Activated B cell treated with CpG ODN at 0.5 μM for 24 hours (primary cell): ENCODE results near the gene RELL1. TPM values are rescaled to one million over a fixed set of nuclear protein-coding genes. Genes with fewer than 3 reads are reported as not detected.

Source experiments
- ATAC-seq: fragments of 200-7000 bp; cut with Tn5 transposase; one replicate; pipeline ENCODE4 v1.10.0; 2021; ENCODE audit warnings: low read depth, mild to moderate bottlenecking, moderate library complexity
- CTCF ChIA-PET: fragments of 350-600 bp; sonication (Branson Sonifier 250); formaldehyde crosslinking; loops from one replicate; lab custom pipeline; 2021; ENCODE audit warnings: antibody characterized with exemption; lab: Charles Lee
- POLR2A ChIA-PET: fragments of 350-600 bp; sonication (Branson Sonifier 250); formaldehyde crosslinking; loops from one replicate; lab custom pipeline; 2021; ENCODE audit warnings: antibody characterized with exemption; lab: Charles Lee
- DNase-seq: peaks from one replicate; pipeline ENCODE4 v3.0.0; 2022
- H3K27ac Mint-ChIP-seq: one replicate; pipeline ENCODE4 v1.8.0; 2020; ENCODE audit warnings: mixed read lengths
- H3K27me3 Mint-ChIP-seq: one replicate; pipeline ENCODE4 v1.8.0; 2021; ENCODE audit warnings: mixed read lengths
- H3K36me3 Mint-ChIP-seq: one replicate; pipeline ENCODE4 v1.8.0; 2021; ENCODE audit warnings: low read depth, mixed read lengths
- H3K4me1 Mint-ChIP-seq: one replicate; pipeline ENCODE4 v1.8.0; 2021; ENCODE audit warnings: mixed read lengths
- H3K4me3 Mint-ChIP-seq: one replicate; pipeline ENCODE4 v1.8.0; 2020; ENCODE audit warnings: mild to moderate bottlenecking, mixed read lengths
- H3K9me3 Mint-ChIP-seq: one replicate; pipeline ENCODE4 v1.8.0; 2020; ENCODE audit warnings: mixed read lengths
- CTCF ChIP-seq: fragments of 200-600 bp; IDR thresholded peaks from one replicate; pipeline ENCODE4 v1.8.0; 2022; ENCODE audit warnings: antibody characterized with exemption, mild to moderate bottlenecking
- intact Hi-C: fragments of 100-400 bp; cut with micrococcal nuclease; formaldehyde crosslinking; loops from one replicate; pipeline ENCODE4 v1.15.1; 2024
- total RNA-seq: library from RNA; stranded (reverse); gene quantifications from 2 replicates; pipeline ENCODE4 v1.2.3, GENCODE V29; 2022

The RELL1 gene
- total RNA-seq, 1 donor from 2014 or later, result 0.71 TPM

GRCh38 chr4:37601531-37601930, 84.6 kb downstream of the RELL1 start:
- TF ChIP-seq CTCF, result no peak
- Mint-ChIP-seq H3K9me3 (no peaks in the 10 kb centered on the region), H3K36me3 (no peaks in the 10 kb centered on the region), H3K4me3 (no peak overlapping the region), H3K27ac (no peak overlapping the region), H3K27me3 (peaks cover 2% of the 10 kb centered on the region), H3K4me1 (peaks cover 3% of the 10 kb centered on the region)
- POLR2A ChIA-PET, result interaction anchor here (0.7 kb wide), 1 partner anchor 114 kb away, joined by 7 read pairs; no protein-coding TSS in a partner anchor
- intact Hi-C loops, result loop anchor here (5.0 kb wide), 1 partner anchor 1131 kb away; no protein-coding TSS in a partner anchor
- no peak for DNase-seq
- ATAC-seq, result no peak
- CTCF ChIA-PET, result interaction anchor here (1.3 to 3.2 kb wide), 5 partner anchors 179 to 434 kb away, joined by 4 to 19 read pairs (median 7); no protein-coding TSS in a partner anchor

GRCh38 chr4:37599092-37599790, 86.9 kb downstream of the RELL1 start:
- H3K27ac Mint-ChIP-seq, result no peak overlapping the region
- H3K27me3 Mint-ChIP-seq, result peaks cover 2% of the 10 kb centered on the region
- CTCF ChIA-PET, result interaction anchor here (1.3 kb wide), 1 partner anchor 195 kb away, joined by 3 read pairs; no protein-coding TSS in a partner anchor

GRCh38 chr4:37597034-37597433, 89.1 kb downstream of the RELL1 start:
- no peak overlapping the region for H3K27ac Mint-ChIP-seq
- CTCF ChIA-PET, result no interaction called here
- intact Hi-C loops, result no loop called here
- no peaks in the 10 kb centered on the region for H3K9me3 Mint-ChIP-seq
- no peak for TF ChIP-seq CTCF
- H3K4me3 Mint-ChIP-seq, result no peak overlapping the region
- no peak for ATAC-seq
- POLR2A ChIA-PET, result no interaction called here
- no peak for DNase-seq
- H3K4me1 Mint-ChIP-seq, result no peaks in the 10 kb centered on the region
- H3K27me3 Mint-ChIP-seq, result no peaks in the 10 kb centered on the region
- H3K36me3 Mint-ChIP-seq, result no peaks in the 10 kb centered on the region

More at GRCh38 chr4:37599092-37599790, 86.9 kb downstream of the RELL1 start:
- no peak overlapping the region for H3K4me3 Mint-ChIP-seq
- H3K4me1 Mint-ChIP-seq, result peaks cover 3% of the 10 kb centered on the region
- intact Hi-C loops, result no loop called here
- no peaks in the 10 kb centered on the region for H3K36me3 Mint-ChIP-seq
- POLR2A ChIA-PET, result no interaction called here
- ATAC-seq (no peak), DNase-seq (no peak)
- no peak for TF ChIP-seq CTCF
- H3K9me3 Mint-ChIP-seq, result no peaks in the 10 kb centered on the region

- POLR2A ChIA-PET, result no interaction called here
These were observed 90.1 kb downstream of the RELL1 start for GRCh38 chr4:37595875-37596680.

More at GRCh38 chr4:37595875-37596680, 90.1 kb downstream of the RELL1 start:
- ATAC-seq (no peak), DNase-seq (no peak)
- Mint-ChIP-seq H3K4me3 (no peak overlapping the region), H3K36me3 (no peaks in the 10 kb centered on the region), H3K27ac (no peak overlapping the region), H3K9me3 (no peaks in the 10 kb centered on the region), H3K27me3 (no peaks in the 10 kb centered on the region), H3K4me1 (no peaks in the 10 kb centered on the region)
- CTCF ChIA-PET, result no interaction called here
- no peak for TF ChIP-seq CTCF
- intact Hi-C loops, result no loop called here
